ENCODE data around the gene TGFB3.

Gene TGFB3

DNA sequence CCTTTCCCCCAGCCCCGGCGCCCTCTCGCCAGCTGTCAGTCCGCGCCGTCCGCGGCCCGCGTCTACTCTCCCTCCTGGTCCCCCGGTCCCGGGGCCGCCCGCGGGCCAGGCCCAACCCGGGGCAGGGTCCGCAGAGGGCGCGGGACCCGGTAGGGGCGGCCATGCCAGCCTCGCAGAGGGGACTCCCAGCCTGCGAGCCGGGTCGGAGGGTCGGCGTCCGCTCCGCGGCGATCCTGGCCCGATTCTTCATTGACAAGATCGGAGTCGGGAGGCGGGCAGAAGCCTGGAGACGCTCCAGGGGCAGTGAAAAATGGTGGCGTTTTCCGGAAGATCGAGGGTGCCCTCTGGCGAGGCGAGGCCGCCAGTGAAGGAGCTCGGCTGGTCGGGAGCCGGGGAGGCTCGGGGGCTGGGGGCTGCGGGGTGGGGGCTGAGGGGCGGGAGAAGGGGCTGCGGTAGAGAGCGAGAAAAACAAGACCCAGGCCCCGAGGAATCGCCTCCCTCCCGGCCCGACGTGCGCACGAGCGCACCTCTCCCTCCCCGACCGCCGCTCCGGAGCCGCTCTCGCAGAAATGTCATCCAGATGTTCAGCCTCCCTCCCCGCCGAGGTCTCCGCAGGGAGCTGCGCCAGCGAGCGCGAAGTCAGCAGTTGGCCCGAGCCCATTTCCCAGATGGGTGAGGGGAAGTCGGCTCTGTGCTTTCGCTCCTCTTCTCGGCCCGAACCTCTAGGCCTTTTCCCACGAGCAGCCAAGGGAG, 647 bp upstream of the TGFB3 start:
- TF ChIP-seq, protein P1, sequence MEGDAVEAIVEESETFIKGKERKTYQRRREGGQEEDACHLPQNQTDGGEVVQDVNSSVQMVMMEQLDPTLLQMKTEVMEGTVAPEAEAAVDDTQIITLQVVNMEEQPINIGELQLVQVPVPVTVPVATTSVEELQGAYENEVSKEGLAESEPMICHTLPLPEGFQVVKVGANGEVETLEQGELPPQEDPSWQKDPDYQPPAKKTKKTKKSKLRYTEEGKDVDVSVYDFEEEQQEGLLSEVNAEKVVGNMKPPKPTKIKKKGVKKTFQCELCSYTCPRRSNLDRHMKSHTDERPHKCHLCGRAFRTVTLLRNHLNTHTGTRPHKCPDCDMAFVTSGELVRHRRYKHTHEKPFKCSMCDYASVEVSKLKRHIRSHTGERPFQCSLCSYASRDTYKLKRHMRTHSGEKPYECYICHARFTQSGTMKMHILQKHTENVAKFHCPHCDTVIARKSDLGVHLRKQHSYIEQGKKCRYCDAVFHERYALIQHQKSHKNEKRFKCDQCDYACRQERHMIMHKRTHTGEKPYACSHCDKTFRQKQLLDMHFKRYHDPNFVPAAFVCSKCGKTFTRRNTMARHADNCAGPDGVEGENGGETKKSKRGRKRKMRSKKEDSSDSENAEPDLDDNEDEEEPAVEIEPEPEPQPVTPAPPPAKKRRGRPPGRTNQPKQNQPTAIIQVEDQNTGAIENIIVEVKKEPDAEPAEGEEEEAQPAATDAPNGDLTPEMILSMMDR (IDR thresholded peaks at IDR 0.05): peak; percentile 50 to 73
- no peaks in the 10 kb centered on the region for H3K9me3 ChIP-seq
- H3K27me3 ChIP-seq: no peaks in the 10 kb centered on the region
- peaks cover 0 to 64% (median 52%) of the 10 kb centered on the region in 4 donors for H3K4me1 ChIP-seq
- no peaks in the 10 kb centered on the region for H3K36me3 ChIP-seq
- peak; percentile 83 to 91 for DNase-seq
- H3K27ac ChIP-seq: peak overlapping the region; percentile 93 to 99
- peak overlapping the region; percentile 68 to 76 for H3K4me3 ChIP-seq
- intact Hi-C loops (cut with DNase I; ENCODE audit: low total_unique reads): loop anchor here (2.0 to 5.0 kb wide), 2 partner anchors 270 to 320 kb away; partner anchors contain the start of genes ERG28 and TTLL5

DNA sequence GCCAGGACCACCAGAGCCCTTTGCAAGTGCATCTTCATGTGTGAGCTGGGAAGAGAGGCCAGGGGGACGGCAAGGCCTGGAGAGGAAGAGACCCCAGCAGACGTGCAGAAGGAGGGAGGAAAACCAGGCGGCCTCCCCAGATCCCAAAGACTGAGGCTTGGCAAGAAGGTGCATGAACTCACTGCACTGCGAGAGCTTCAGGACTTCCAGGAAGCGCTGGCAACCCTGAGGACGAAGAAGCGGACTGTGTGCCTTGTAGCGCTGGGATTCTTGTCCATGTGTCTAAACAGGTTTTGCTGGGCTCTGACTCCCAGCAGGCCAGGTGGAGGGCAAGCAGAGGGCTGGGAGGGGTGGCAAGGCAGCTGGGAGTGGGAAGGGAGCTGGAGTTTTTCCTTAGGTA, 939 bp downstream of the TGFB3 start:
- TF ChIP-seq, protein P1 (IDR thresholded peaks at IDR 0.05): no peak
- peak overlapping the region; percentile 93 to 99 for H3K27ac ChIP-seq
- no peaks in the 10 kb centered on the region for H3K36me3 ChIP-seq
- H3K4me3 ChIP-seq: peak overlapping the region; percentile 68 to 76
- H3K27me3 ChIP-seq: no peaks in the 10 kb centered on the region
- DNase-seq: peak; percentile 36 to 73
- no peaks in the 10 kb centered on the region for H3K9me3 ChIP-seq
- intact Hi-C loops (cut with DNase I; ENCODE audit: low total_unique reads): loop anchor here (2.0 to 5.0 kb wide), 2 partner anchors 74 to 319 kb away; partner anchors contain the start of genes ERG28 and TTLL5
- peaks cover 0 to 67% (median 45%) of the 10 kb centered on the region in 4 donors for H3K4me1 ChIP-seq

DNA sequence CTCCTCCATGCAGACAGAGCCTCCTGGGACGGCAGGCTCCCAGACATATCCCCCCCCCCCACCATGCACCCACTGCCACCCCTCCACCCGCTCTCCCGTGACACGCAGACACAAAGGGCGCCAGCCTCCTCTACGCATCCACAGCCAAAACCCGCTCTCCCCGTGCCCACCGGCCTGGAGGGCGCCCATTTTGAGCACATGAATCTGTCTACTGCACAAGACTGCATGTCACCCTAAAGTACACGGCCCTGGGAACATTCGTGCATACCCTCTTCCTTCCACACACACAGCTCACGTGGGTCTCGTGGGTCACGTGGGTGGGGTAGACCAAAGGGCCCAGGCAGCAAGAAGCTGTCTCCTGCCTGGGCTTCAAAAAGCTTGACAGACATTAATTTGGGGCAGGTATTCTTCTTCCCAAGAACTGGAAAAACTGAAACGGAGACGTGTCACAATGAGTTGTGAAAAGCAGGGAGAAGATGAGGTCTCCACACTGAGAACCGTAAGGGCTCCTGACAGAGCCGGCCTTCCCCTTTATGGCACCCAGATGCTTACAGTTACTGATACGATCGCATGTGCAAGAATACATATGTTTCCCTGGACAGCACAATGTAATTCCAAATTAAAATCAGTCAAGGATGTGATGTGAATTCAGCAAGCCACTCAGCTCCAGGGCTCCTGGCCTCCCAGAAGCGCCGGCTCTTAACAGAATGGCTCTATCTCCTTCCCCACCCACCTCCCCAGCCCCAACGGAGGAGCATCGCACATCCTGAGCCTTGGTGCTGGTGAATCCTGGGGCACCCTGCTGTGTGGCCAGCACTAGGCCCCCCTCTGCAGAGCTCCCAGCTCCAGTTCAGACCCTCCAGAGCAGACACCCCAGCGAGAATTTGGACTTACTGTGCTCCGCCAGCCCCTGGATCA, 1.9 kb downstream of the TGFB3 start:
- peak overlapping the region; percentile 93 to 99 for H3K27ac ChIP-seq
- intact Hi-C loops (cut with DNase I; ENCODE audit: low total_unique reads): loop anchor here (2.0 to 5.0 kb wide), 3 partner anchors 32 to 318 kb away; partner anchors contain the start of genes ERG28 and TTLL5
- TF ChIP-seq, protein P1 (IDR thresholded peaks at IDR 0.05): no peak

DNA sequence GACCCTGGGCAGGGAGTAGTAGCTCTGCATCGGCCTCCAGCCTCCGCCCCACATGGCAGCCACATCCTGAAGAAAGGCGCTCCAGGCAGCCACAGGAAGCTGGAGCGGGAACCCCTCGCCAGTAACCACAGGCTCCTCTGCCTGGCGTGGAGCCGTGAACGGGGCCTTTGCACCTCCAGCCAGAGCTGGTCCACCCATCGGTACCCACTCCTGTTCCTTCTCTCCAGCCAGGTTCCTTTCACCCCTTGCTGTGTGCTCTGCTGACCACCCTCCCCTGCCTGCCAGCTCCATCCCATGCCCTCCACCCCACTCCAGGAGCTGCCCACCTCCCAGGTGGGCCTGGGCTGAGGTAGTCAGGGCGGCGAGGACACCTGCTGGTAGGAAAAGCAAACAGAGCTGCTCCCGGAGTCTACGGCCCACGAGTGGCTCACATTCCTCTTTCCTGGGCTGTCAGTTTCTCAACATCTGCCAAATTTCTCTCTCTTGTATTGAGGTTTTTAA, 2.7 kb downstream of the TGFB3 start:
- Histone ChIP-seq H3K9me3 (no peaks in the 10 kb centered on the region), H3K4me1 (peaks cover 0 to 61% (median 40%) of the 10 kb centered on the region in 4 donors), H3K4me3 (peak overlapping the region; percentile 68 to 76), H3K36me3 (no peaks in the 10 kb centered on the region), H3K27me3 (no peaks in the 10 kb centered on the region), H3K27ac (peak overlapping the region; percentile 93 to 99)
- TF ChIP-seq, protein P1 (IDR thresholded peaks at IDR 0.05): peak; percentile 47 to 60
- peak in 1 of 2 donors; percentile 43 for DNase-seq
- intact Hi-C loops (cut with DNase I; ENCODE audit: low total_unique reads): loop anchor here (5.0 kb wide), 1 partner anchor 33 kb away; no protein-coding TSS in a partner anchor

More for the DNA sequence above, 1.9 kb downstream of the TGFB3 start:
- Histone ChIP-seq H3K9me3 (no peaks in the 10 kb centered on the region), H3K4me3 (peak overlapping the region; percentile 68 to 76), H3K36me3 (no peaks in the 10 kb centered on the region), H3K4me1 (peaks cover 0 to 62% (median 41%) of the 10 kb centered on the region in 4 donors), H3K27me3 (no peaks in the 10 kb centered on the region)
- DNase-seq: peak; percentile 58 to 77

DNA sequence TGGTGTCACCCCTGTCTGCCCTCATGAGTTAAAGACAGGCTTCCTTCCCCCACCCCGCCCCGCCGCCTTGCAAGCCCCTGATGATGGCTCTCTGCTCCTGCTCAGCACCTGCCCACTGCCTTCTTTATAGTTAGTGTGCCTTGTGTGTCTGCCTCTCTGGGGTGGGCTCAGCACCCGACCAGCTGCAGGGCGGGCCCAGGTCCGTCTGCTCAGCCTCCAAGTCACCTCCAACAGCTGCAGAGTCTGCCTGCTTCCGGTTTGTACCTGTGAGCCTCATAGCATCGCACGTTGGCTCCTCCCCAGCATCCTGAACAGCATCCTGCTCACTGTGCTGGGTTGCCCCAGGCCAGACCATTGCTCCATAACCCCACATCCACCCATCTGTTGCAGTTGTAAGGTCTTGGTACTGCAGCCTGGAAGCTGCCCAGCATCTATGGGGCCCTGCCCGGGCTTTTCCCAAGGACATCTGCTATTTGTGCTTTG, 3.5 kb downstream of the TGFB3 start:
- intact Hi-C loops (cut with DNase I; ENCODE audit: low total_unique reads): loop anchor here (5.0 kb wide), 1 partner anchor 34 kb away; no protein-coding TSS in a partner anchor
- Histone ChIP-seq H3K27me3 (no peaks in the 10 kb centered on the region), H3K36me3 (no peaks in the 10 kb centered on the region), H3K9me3 (no peaks in the 10 kb centered on the region), H3K27ac (peak overlapping the region; percentile 16 to 99), H3K4me3 (peak overlapping the region; percentile 68 to 76), H3K4me1 (peaks cover 0 to 61% (median 40%) of the 10 kb centered on the region in 4 donors)
- DNase-seq: no peak
- TF ChIP-seq, protein P1 (IDR thresholded peaks at IDR 0.05): no peak

All from tibial artery (tissue), 4 donors.